GM11168 (cell line): ENCODE data around the gene R3HDM1.
"Not testable (repeated sequence)": the region's sequence is repeated elsewhere in the genome, so short reads cannot be mapped to it uniquely, and the experiment has no call there.

Source experiments
- in situ Hi-C: fragments of 300-500 bp; cut with MboI; formaldehyde crosslinking; loops from one replicate; pipeline ENCODE4 v1.12.0; 2022; ENCODE audit warnings: low sequenced_read_pairs; ENCODE audit not compliant: unreplicated experiment

R3HDM1 gene

DNA sequence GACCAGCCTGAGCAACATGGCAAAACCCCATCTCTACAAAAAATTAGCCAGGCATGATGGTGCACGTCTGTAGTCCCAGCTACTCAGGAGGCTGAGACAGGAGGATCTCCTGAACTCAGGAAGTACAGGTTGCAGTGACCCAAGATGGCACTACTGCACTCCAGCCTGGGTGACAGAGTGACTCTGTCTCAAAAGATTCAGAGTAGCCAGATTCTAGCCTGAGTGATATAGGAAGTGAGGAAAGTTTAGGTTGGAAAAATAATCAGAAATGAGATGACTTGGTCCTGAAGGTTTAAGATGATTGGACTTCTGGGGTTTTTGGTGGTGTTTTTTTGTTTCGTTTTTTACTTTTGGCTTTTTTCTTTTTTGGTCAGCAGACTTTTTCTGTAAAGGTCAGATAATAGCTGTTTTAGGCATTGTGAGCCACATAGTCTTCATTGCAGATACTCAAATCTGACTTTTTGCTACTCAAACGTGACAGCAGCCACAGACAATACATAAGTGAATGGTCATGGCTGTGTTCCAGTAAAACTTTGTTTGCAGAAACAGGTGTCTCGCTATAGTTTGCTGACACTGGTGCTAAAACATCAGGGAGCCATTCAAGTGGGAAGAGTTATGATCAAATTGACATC is 106.3 kb downstream of the R3HDM1 start:
- in situ Hi-C loops = no loop called here

DNA sequence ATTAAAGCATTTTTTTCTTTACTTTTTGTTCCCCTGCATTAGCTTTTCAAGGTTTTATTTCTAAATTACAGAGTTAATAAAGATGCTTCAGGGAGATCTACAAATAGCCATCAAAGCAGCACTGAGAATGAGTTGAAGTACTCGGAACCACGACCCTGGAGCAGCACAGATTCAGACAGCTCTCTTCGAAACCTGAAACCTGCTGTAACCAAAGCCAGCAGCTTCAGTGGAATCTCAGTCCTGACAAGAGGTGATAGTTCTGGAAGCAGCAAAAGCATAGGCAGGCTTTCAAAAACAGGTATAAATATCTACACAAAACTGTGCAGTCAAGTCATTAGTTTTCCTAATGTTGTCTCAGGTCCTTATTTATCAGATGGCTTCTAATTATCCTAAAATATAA is 107.5 kb downstream of the R3HDM1 start:
- in situ Hi-C loops = no loop called here

DNA sequence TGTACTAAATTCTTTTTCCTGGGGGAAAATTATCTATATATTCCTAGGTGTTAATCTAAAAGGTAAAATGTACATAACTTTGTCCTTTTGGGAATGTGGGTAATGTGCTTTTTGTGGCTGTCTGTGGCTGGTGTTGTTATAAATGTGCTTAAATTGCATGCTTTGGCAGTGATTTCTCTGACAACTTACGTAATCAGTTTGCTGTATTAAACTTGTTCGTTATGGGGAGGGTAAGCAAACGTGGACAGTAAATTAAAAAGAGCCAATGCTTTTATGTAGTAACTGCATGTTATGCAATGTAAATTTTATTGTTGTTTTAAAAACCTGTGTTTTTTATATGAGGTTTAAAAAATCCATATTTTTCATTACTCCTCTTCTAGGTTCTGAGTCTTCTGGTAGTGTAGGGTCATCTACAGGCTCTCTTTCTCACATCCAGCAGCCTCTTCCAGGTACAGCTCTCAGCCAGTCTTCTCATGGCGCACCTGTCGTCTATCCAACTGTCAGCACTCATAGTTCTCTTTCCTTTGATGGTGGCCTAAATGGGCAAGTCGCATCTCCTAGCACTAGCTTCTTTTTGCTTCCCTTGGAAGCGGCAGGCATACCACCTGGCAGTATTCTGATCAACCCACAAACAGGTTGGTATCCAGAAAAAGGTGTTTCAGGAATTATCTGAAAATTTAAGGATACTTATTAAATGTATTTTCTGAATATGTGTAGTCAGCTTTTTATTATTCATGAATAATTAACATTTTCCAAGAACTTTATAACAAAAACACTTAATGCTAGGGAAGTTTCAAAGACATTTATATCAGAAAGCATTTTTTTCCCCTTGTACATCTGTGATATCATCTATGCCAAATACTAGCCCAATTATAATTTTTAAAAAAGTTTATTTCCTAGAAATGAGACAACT is 110.1 kb downstream of the R3HDM1 start:
- in situ Hi-C loops = no loop called here

DNA sequence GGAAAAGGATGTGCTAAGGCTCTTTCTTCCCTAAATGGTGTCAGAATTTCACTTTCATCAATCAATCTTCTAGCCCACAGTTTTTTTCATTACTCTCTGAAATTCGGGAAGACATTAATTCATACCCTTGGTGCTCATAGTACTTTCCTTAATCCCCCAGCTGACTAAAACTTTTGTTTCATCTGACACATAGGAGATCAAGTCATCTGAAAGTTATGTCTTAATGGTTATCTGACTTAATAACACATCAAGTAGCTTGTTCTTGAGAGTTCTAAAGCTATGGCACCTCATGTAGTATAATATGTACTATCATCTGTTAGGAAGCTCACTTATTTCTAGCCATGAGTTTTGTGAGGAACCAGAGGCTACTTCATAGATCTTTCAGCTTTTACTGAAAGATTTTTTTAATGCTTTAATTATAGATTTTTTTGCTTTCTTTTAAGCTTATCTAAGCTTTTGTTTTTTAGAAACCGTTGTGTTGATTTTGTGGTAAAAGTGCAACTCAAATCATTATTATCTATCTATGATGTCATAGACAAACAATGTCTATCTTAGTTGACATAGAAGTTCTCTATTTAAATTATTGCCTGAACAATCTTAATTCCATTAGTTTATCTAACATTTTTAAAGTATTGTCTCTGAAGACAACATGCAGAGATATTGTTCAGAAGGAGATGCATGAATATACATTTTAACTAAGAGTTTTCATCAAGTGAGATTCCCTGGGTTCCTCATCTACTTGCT is 116.7 kb downstream of the R3HDM1 start:
- in situ Hi-C loops = no loop called here

DNA sequence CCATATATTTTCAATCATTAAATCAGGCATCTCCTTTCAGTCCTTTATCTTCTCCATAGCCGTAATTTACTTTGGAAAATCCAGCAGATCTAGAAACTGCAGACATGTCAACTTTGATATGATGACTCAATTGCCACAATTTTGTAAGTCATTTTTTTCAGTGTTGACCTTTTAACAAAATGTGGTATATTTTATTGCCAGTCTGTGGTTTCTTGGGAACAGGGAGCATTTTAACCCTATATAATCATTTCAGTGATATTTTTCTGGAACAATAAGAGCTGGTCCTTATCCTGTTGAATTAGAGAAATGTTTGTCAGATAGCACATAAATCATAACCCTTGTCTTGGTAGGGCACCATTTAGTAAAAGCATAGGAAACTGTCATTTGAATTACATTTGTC is 119.4 kb downstream of the R3HDM1 start:
- in situ Hi-C loops = no loop called here

DNA sequence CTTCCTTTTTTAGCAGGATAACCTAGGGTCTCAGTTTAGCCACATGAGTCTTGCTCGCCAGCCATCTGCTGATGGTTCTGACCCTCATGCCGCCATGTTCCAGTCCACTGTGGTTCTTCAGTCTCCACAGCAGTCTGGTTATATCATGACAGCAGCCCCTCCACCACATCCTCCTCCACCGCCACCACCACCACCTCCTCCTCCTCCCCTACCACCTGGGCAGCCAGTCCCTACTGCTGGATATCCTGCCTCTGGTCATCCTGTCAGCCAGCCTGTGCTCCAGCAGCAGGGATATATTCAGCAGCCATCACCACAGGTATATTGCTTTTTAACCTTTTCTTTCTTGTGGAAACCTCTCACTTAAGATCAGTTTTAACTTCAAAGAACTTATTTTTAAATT is 120.4 kb downstream of the R3HDM1 start:
- in situ Hi-C loops = no loop called here

DNA sequence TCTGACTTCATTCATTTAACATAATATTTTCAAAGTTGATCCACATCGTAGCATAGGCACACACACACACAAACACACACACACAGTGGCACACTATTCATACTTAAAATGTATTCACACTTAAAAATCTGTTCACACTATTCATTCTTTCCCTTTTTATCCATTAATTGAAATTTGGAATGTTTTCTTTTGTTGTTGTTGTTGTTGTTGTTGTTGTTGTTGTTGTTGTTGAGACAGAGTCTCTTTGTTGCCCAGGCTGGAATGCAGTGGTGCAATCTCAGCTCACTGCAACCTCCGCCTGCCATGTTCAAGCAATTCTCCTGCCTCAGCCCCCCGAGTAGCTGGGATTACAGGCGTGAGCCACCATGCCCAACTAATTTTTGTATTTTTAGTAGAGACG is 123.0 kb downstream of the R3HDM1 start:
- in situ Hi-C loops = not testable (repeated sequence)

DNA sequence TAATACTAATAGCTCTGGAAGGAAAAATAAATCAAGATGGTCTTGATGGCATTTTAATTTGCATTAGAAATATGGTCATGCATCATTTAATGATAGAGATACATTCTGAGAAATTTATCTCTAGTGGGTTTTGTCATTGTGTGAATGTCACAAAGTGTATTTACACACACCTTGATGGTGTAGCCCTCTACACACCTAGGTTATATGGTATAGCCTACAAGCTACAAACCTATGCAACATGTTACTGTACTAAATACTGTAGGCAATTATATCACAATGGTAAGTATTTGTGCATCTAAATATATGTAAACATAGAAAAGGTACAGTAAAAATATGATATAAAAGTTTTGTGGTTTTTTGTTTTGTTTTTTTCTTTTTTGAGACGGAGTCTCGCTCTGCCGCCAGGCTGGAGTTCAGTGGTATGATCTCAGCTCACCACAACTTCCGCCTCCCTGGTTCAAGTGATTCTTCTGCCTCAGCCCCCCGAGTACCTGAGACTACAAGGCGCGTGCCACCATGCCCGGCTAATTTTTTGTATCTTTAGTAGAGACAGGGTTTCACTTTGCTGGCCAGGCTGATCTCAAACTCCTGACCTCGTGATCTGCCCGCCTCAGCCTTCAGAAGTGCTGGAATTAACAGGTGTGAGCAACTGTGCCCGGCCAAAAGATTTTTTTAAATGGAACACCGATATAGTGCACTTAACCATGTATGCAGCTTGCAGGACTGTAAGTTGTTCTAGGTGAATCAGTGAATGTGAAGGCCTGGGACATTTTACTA is 126.7 kb downstream of the R3HDM1 start:
- in situ Hi-C loops = no loop called here

DNA sequence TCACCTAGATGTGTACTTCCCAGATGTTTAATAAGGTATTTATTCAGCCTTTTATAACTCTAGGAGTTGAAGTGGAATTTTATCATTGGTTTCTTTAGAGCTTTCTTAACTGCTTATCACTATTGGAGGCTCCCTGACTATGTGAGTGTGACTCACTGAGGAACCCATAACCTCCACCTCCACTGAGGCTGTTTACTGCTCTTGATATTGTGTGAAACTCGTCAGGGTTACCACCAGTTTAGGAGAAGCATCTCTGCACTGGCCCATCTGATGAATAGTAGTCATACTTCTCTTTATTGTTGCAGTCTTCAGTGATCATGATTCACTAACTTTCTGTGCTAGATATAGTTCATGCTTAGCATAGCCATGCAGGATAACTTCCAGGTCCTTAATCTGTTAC is 130.8 kb downstream of the R3HDM1 start:
- in situ Hi-C loops = no loop called here

DNA sequence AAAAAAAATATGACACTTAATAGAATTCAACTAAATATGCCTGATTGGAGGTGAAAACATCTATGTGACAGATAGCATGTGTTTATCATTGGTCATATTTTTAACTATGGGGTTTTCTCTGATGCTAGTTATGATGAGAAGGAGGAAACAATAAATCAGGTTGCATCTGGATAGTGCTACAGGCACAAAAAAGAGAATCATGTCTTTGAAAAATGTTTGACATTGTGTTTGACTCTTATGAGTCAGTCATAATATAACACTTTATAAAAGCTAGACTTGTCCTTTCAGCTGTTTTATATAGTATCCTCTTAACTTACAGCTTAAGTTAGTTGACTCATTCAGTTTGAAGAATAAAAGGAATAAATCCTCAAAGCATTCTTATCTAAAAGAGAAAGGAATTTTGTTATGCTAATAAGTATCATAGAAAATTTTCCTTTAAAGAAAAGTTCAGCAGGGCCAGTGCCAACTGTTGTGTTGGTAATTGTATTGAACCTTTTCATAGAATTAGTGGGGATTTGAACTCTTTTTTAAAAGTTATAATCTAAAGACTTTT is 131.9 kb downstream of the R3HDM1 start:
- in situ Hi-C loops = no loop called here

DNA sequence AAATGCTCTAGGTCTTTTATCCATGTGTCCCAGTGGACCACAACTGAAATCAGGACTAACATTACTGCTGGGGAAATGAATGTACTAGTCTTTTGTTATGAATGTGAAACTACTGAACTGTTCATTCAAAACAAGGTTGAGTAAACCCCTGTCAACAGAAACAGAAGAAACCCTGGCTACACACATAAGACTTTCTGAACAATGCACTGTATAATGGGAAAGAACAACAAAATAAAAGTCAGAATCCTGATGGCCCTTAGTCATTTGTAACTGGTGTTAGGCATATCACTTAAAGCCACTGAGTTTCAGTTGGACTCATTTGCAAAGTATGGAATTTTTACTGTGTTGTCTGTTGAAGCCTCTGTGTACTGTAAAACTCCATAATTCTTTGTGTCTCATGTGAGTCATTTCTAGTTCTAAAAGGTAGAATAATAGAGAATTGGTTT is 133.4 kb downstream of the R3HDM1 start:
- in situ Hi-C loops = no loop called here

DNA sequence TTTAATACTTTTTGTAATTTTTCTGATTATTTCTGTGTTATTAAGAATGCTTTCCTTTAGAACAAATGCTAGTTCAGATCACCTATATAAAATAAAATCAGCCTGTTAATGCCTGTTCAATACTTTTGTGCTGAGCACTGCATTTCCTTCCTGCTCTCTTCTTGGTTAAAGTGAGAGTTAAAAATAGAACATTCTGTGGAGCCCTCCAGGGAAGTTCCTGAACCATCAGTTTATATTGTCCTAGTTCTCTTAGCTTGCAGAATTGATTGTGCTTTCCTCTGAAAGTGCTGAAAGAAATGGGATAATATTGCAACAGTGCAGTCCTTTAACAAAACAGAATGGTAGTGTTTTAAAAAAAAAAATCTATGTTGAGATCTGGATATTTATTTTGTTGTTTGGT is 135.8 kb downstream of the R3HDM1 start:
- in situ Hi-C loops = no loop called here

DNA sequence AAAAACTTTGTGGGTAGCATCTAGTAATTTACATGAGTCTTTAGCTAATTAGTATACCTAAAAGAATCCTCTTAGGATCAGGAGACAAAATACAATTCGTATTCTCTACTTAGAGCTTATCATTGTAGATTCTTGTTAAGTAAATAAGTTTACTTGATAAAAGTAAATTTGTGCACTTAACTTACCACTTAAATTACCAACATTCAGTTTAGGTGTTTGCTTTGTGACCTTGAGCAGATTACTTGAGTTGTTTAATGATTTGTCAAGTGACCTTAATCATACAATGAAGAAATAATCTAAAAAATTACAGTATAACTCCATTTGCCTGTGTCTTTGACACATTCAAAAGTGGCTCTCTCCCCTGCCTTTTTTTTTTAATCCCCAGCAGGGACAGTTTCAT is 143.2 kb downstream of the R3HDM1 start:
- in situ Hi-C loops = no loop called here

DNA sequence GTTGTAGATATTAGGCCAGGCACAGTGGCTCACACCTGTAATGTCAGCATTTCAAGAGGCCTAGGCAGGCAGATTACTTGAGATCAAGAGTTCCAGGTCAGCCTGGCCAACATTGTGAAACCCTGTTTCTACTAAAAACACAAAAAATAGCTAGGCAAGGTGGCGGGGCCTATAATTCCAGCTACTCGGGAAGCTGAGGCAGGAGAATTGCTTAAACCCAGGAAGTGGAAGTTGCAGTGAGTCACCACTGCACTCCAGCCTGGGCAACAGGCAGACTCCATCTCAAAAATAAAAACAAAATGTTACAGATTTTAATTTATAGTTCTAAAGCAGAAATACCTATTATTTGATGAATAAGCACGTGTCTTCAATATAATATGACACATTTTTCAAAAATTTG is 144.7 kb downstream of the R3HDM1 start:
- in situ Hi-C loops = no loop called here

DNA sequence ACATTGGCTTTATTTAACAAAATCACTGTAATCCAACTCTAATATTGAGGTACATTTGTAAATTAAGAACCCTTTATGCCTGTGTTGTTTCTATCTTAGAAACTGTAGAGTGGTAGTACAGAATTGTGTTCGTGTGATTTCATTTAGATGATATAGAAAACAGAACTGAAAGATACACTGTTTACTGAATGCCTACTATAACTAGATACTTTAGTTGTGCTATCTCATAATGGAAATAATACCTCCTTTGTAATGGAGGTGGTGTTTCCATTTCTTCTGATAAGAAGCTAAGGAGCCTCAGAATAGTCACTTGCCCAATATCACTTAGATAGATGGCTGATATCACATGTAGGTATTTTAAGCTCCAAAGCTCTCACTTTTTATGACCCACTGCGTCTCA is 147.8 kb downstream of the R3HDM1 start:
- in situ Hi-C loops = no loop called here

DNA sequence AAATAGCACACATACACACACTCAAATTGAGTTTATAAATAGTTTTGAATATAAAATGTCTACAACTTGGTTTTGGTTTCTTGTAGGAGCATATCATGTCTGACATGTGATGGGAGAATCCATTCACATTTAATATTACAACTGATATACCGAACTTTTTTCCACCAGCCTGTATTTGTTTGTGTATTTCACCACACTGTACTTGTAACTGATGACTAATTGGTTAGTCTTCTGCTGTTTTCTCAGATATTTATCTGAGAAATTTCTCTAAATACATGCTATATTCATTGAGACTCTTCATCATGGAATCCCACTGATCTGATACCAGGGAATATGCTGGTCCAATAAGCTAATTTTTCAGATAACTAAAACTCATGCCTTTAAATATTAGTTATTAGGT is 154.1 kb downstream of the R3HDM1 start:
- in situ Hi-C loops = no loop called here

DNA sequence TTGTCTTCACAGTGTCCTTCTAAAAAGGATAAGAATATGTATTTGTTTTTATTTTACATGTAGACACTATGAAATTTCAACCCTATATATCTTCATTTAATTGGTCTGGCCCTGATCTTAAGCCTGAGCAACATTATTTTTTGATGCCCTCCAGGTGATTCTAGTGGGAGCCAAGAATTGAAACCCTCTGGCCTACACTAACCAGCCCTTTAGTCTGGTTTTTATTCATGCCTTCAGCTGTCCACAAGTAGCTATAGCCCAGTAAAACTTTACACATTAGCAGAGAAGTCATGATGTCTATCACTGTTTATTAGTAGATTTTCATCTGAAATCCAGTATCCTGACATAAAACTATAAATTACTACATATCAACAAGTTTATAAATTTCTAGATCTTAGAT is 157.7 kb downstream of the R3HDM1 start:
- in situ Hi-C loops = no loop called here

DNA sequence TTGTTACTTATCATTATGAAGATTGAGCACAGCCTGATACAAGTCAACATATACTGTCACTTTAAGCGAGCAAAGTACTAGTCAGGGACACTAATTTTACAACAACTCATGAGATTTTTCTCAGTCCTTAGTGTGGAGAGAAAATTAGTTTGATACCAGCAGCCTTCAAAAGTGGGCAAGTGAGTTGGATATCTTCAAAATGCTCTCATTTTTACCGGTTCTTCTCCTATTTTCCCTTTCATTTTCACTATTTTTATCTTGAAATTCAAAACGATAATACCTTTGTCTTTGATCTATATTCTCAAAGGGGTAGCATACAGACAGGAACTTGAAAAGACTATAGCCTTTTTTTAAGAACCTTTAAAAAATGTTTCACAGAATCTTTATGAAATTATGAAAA is 158.4 kb downstream of the R3HDM1 start:
- in situ Hi-C loops = no loop called here

DNA sequence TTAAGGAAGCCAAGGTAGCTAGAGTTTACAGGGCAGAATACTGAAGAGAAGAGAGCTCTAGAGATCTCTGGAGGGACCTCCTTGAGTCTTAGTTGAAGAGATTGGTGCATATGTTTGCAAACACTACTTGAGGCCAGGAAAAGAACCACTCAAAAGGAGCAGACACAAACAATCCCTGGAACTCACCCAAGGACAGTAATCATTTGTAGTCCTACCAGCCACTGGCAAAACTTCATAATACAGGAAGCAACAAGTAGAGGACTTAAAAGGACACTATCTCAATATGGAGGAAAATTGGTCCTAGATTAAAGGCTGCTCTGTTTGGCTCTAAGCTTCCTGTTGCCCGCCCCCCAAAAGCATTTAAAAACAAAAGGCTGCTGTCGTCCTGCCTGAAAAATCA is 163.4 kb downstream of the R3HDM1 start:
- in situ Hi-C loops = no loop called here

DNA sequence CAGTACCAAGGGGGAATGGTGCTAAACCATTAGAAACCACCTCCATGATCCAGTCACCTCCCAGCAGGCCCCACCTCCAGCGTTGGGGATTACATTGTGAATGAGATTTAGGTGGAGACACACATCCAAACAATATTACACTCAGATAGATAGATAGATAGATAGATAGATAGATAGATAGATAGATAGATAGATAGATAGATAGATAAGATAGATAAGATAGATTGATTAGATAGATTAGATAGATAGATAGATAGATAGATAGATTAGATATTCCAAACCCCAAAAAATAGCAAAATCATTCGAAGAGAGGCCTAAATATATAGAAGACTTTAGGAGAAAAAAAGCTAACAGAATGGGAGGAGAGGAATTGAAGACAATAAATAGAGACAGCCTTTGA is 167.6 kb downstream of the R3HDM1 start:
- in situ Hi-C loops = no loop called here
